Endodermal cell (in vitro differentiated cells): ENCODE data around the gene PEDS1. TPM values are rescaled to one million over a fixed set of nuclear protein-coding genes. Genes with fewer than 3 reads are reported as not detected.

Source experiments
- DNase-seq: peaks from one replicate; pipeline ENCODE4 v3.0.0-alpha.2; 2017
- H3K27ac ChIP-seq: 2 replicates; pipeline ENCODE4 v1.5.1; 2013; ENCODE audit warnings: mild to moderate bottlenecking, low read depth, low read length, moderate library complexity
- H3K27me3 ChIP-seq: 2 replicates; pipeline ENCODE4 v1.6.1; 2013; ENCODE audit warnings: mild to moderate bottlenecking, low read length, moderate library complexity; ENCODE audit not compliant: insufficient read depth, control insufficient read depth, poor library complexity, severe bottlenecking
- H3K36me3 ChIP-seq: 2 replicates; pipeline ENCODE4 v1.7.0; 2013; ENCODE audit warnings: mild to moderate bottlenecking, low read length, moderate library complexity; ENCODE audit not compliant: control insufficient read depth, insufficient read depth
- H3K4me1 ChIP-seq: one replicate; pipeline ENCODE4 v1.7.0; 2013; ENCODE audit warnings: low read length; ENCODE audit not compliant: control insufficient read depth, insufficient read depth
- H3K4me3 ChIP-seq: 2 replicates; pipeline ENCODE4 v1.5.1; 2013; ENCODE audit warnings: mild to moderate bottlenecking, low read length, moderate library complexity
- H3K9ac ChIP-seq: 2 replicates; pipeline ENCODE4 v1.6.1; 2013; ENCODE audit warnings: mild to moderate bottlenecking, low read length, moderate library complexity; ENCODE audit not compliant: poor library complexity, severe bottlenecking; ENCODE audit errors: extremely low read depth
- H3K9me3 ChIP-seq: 2 replicates; pipeline ENCODE4 v1.6.1; 2013; ENCODE audit warnings: mild to moderate bottlenecking, low read length, moderate library complexity; ENCODE audit not compliant: control insufficient read depth
- H3K27ac Mint-ChIP-seq: 2 replicates; pipeline ENCODE4 v1.8.0; 2020; ENCODE audit warnings: mixed read lengths
- H3K27me3 Mint-ChIP-seq: 2 replicates; pipeline ENCODE4 v1.8.0; 2021; ENCODE audit warnings: mild to moderate bottlenecking, mixed read lengths; ENCODE audit not compliant: insufficient read depth
- H3K36me3 Mint-ChIP-seq: 2 replicates; pipeline ENCODE4 v1.8.0; 2020; ENCODE audit warnings: low read depth, mixed read lengths
- H3K4me1 Mint-ChIP-seq: 2 replicates; pipeline ENCODE4 v1.8.0; 2020; ENCODE audit warnings: mixed read lengths
- H3K4me3 Mint-ChIP-seq: 2 replicates; pipeline ENCODE4 v1.8.0; 2020; ENCODE audit warnings: mild to moderate bottlenecking, moderate library complexity, mixed read lengths
- H3K9me3 Mint-ChIP-seq: 2 replicates; pipeline ENCODE4 v1.8.0; 2020; ENCODE audit warnings: mild to moderate bottlenecking, mixed read lengths
- CTCF ChIP-seq: fragments of 200-600 bp; sonication (generic); conservative IDR thresholded peaks from 2 replicates; pipeline ENCODE4 v1.5.0; 2021; ENCODE audit warnings: antibody characterized with exemption, mild to moderate bottlenecking
- WGBS, 2 experiments: methylation state at CpG; one replicate each; pipeline versions ENCODE4 v1.1.5 to v1.1.7; 2013; ENCODE audit warnings: missing lambda C conversion rate in 2 of 2, mixed read lengths in 1 of 2; ENCODE audit not compliant: insufficient coverage in 1 of 2, insufficient read length in 1 of 2; 5-methylcytosine and 5-hydroxymethylcytosine counted together
- total RNA-seq, 2 donors: library from RNA; stranded (reverse); fragmentation: NEBNext Ultra II Directional in 1 of 2; extraction: Animal tissue kit (Norgen Biotek cat#: 25700) in 1 of 2; gene quantifications; 2 replicates in 1 of 2; 3 replicates in 1 of 2; pipeline ENCODE4 v1.2.1, GENCODE V29; 2021

The PEDS1 gene
- total RNA-seq, 2 donors from 2014 or later, result 28.0 to 30.9 TPM

- H3K36me3 Mint-ChIP-seq, result no peaks in the 10 kb centered on the region
- peak within 1 kb of the TSS; percentile 90 for H3K4me3 ChIP-seq
- H3K9me3 Mint-ChIP-seq, result no peaks in the 10 kb centered on the region
- H3K27me3 Mint-ChIP-seq, result peaks cover 13% of the 10 kb centered on the region
- no peaks in the 10 kb centered on the region for H3K27me3 ChIP-seq
- peak; percentile 98 for DNase-seq
- TF ChIP-seq CTCF, result peak; percentile 87
- peaks cover 32% of the 10 kb centered on the region for H3K4me1 Mint-ChIP-seq
- H3K4me1 ChIP-seq, result peaks cover 18% of the 10 kb centered on the region
- peak within 1 kb of the TSS; percentile 73 for H3K4me3 Mint-ChIP-seq
- H3K27ac Mint-ChIP-seq, result no peak within 1 kb of the TSS
- H3K27ac ChIP-seq, result peak within 1 kb of the TSS; percentile 44
- H3K9ac ChIP-seq, result peak within 1 kb of the TSS; percentile 77
- H3K36me3 ChIP-seq, result no peaks in the 10 kb centered on the region
- 0% methylated on average over 20 to 89 of the region's 89 CpGs for WGBS, 2 experiments
- no peaks in the 10 kb centered on the region for H3K9me3 ChIP-seq
Observed at GRCh38 chr20:50190251-50191064, 36.9 kb upstream of the PEDS1 start, which contains the start of gene CEBPB. CEBPB (plus strand) TSS chr20:50190830; CDS start chr20:50191034, 204 bp downstream.

- H3K27ac ChIP-seq, result no peak overlapping the region
- no peak overlapping the region for H3K9ac ChIP-seq
- Mint-ChIP-seq H3K9me3 (no peaks in the 10 kb centered on the region), H3K4me3 (peak overlapping the region; percentile 73), H3K27ac (no peak overlapping the region), H3K36me3 (no peaks in the 10 kb centered on the region), H3K4me1 (peaks cover 25% of the 10 kb centered on the region), H3K27me3 (peaks cover 14% of the 10 kb centered on the region)
- no peak for TF ChIP-seq CTCF
- H3K36me3 ChIP-seq, result no peaks in the 10 kb centered on the region
- no peaks in the 10 kb centered on the region for H3K27me3 ChIP-seq
- peak; percentile 93 for DNase-seq
- WGBS, 2 experiments, result 41 to 67% methylated on average over 12 to 29 of the region's 29 CpGs
- H3K9me3 ChIP-seq, result no peaks in the 10 kb centered on the region
- peaks cover 17% of the 10 kb centered on the region for H3K4me1 ChIP-seq
- no peak overlapping the region for H3K4me3 ChIP-seq
Observed at GRCh38 chr20:50189681-50190250, 36.2 kb upstream of the PEDS1 start.

- H3K4me1 ChIP-seq, result peaks cover 10% of the 10 kb centered on the region
- no peak overlapping the region for H3K27ac Mint-ChIP-seq
- peaks cover 18% of the 10 kb centered on the region for H3K4me1 Mint-ChIP-seq
- no peak overlapping the region for H3K27ac ChIP-seq
- H3K27me3 ChIP-seq, result no peaks in the 10 kb centered on the region
- 91 to 94% methylated on average over 9 to 18 of the region's 18 CpGs for WGBS, 2 experiments
- no peaks in the 10 kb centered on the region for H3K9me3 ChIP-seq
- H3K4me3 ChIP-seq, result no peak overlapping the region
- DNase-seq, result peak; percentile 55
- H3K36me3 Mint-ChIP-seq, result no peaks in the 10 kb centered on the region
- H3K9ac ChIP-seq, result no peak overlapping the region
- H3K9me3 Mint-ChIP-seq, result no peaks in the 10 kb centered on the region
- H3K36me3 ChIP-seq, result no peaks in the 10 kb centered on the region
- H3K27me3 Mint-ChIP-seq, result peaks cover 16% of the 10 kb centered on the region
- peak overlapping the region; percentile 73 for H3K4me3 Mint-ChIP-seq
- no peak for TF ChIP-seq CTCF
Observed at GRCh38 chr20:50188879-50189680, 35.6 kb upstream of the PEDS1 start.
